Islet of Langerhans (tissue), 1 donor: Measurements from ENCODE around the gene TNFRSF12A.

Source experiments
- FAIRE-seq: peaks from one replicate; lab custom pipeline; 2011; peaks lifted over from hg19 to GRCh38; lab: Jason Lieb, UNC

TNFRSF12A gene

GRCh38 chr16:3020247-3020603 is at the start of gene TNFRSF12A:
TSS of gene TNFRSF12A (plus strand) at chr16:3020368. CDS start at chr16:3020398, 30 bp downstream.
- no peak for FAIRE-seq

- FAIRE-seq, result no peak
These were observed 49.6 kb upstream of the TNFRSF12A start for GRCh38 chr16:2970563-2970962.

GRCh38 chr16:2971134-2971984 is 48.8 kb upstream of the TNFRSF12A start:
- no peak for FAIRE-seq

GRCh38 chr16:2971985-2972784 is 48.0 kb upstream of the TNFRSF12A start:
- FAIRE-seq, result no peak

GRCh38 chr16:2973093-2973492 is 47.1 kb upstream of the TNFRSF12A start:
- no peak for FAIRE-seq

GRCh38 chr16:2973605-2974318 is 46.4 kb upstream of the TNFRSF12A start:
- FAIRE-seq, result no peak

- no peak for FAIRE-seq
These were observed 45.7 kb upstream of the TNFRSF12A start for GRCh38 chr16:2974319-2975056.

- no peak for FAIRE-seq
These were observed 44.9 kb upstream of the TNFRSF12A start for GRCh38 chr16:2975161-2975795.

- FAIRE-seq, result no peak
These were observed 44.0 kb upstream of the TNFRSF12A start for GRCh38 chr16:2976201-2976600.

- no peak for FAIRE-seq
These were observed 43.5 kb upstream of the TNFRSF12A start for GRCh38 chr16:2976673-2977072.

- FAIRE-seq, result no peak
These were observed 42.7 kb upstream of the TNFRSF12A start for GRCh38 chr16:2977440-2977839.

- no peak for FAIRE-seq
These were observed 40.4 kb upstream of the TNFRSF12A start for GRCh38 chr16:2979669-2980226.

GRCh38 chr16:2980227-2981176 is 39.7 kb upstream of the TNFRSF12A start, which contains the start of gene PKMYT1:
TSS of gene PKMYT1 (minus strand) at chr16:2980446. CDS start at chr16:2979657, 789 bp downstream.
- no peak for FAIRE-seq

GRCh38 chr16:2981177-2981898 is 38.8 kb upstream of the TNFRSF12A start:
- no peak for FAIRE-seq

GRCh38 chr16:2981899-2982250 is 38.3 kb upstream of the TNFRSF12A start:
- FAIRE-seq, result no peak

- FAIRE-seq, result no peak
These were observed 37.8 kb upstream of the TNFRSF12A start for GRCh38 chr16:2982402-2982801.

- no peak for FAIRE-seq
These were observed 36.4 kb upstream of the TNFRSF12A start for GRCh38 chr16:2983706-2984136.

GRCh38 chr16:2985462-2985861 is 34.7 kb upstream of the TNFRSF12A start:
- no peak for FAIRE-seq

- FAIRE-seq, result no peak
These were observed 34.2 kb upstream of the TNFRSF12A start for GRCh38 chr16:2985893-2986355.
